HG03064 (cell line): ENCODE data around the gene NOS1AP.

ENCODE experiments used
- ATAC-seq: cut with Tn5 transposase; IDR thresholded peaks from one replicate; pipeline ENCODE4 v1.9.1; 2021; ENCODE audit warnings: low read depth; ENCODE audit not compliant: unreplicated experiment

Gene NOS1AP

DNA sequence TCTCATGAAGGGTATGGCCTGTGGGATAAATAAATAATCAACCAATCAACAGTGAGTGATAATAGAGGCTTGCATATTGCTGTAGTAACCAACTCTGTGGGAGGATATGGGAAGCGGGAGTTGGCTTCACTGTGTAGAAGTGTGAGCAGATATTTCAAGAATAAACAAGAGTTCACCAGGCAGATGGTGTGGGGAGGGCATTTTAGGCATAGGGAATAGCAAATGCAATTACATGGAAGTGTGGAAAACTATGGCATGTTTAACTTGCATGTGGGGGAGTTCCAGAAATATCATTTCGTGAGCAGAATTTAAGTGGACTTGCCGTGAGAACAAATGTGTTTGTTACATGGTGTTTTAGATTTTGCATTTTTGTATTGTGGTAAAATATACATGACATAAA, 211.9 kb downstream of the NOS1AP start:
- ATAC-seq = no peak

DNA sequence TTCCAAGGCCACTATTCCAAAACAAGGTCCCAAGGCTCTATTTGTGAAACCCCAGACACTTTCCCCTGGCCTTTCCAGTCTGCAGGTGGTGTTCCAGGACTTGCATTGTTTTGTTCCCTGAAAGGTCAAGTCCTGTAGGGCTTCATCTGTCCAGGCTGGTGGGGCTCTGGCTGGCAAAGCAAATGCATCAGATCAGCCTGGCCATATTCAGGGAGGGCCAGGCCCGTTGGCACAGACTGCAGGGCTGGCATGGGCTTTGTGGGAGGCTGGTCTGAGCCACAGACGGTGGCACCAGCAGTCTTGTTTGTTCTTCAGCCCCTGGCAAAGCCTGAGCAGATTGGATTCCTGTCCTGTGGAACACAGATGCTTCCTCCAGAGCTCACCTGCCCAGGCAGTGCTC, 214.2 kb downstream of the NOS1AP start:
- no peak for ATAC-seq

DNA sequence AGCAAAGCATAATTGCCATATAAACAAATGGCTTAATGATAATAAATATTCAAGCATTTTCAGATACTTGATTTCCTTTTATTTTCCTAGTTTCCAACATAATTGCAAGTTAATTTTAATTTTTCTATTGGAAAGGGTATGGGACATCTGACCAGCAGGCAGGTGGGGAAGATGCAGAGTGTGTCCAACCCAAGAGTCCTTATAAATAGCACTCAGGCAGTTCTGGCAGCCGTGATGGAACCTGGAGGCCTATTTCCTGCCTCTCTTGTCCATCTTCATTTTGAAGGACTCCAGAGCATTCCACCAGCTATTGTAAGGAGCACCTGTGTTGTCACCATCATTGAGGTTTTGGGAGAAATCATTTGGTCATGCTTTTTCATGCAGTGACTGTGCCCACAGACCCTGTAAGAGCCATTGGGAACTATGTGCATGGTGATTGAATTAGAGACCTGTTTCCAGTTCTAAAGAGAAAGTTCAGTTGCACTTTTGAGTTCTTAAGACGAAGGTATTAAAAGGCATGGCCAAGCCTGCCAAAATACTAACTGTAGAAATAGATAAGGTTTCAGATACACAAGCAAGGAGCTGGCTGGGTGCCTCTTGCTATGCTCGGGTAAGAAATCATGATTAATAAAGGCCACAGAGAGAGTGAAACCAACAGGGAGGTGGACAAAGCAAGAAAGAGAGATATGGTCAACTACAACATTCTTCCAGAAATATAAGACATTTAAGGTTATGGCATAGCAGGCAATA, 214.9 kb downstream of the NOS1AP start:
- no peak for ATAC-seq

DNA sequence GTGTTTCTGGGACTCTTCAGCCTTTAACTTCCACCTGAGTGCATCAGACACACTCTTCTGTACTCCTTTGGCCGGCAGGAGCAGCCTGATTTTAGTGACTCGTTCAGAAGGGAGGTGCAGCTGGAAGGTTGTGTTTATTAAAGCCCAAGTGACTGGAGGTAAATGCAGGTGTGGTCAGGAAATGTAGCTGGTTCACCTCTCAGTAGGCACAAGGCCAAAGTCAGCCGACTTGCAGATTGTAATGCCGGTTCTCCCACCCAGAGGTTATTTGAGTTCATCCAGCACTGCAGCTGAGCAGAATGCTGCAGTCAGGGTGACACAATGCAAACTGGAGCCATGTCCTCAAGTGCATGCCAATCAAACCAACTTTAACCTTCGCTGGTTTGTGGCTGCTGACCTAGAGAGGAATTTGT, 215.7 kb downstream of the NOS1AP start:
- no peak for ATAC-seq

DNA sequence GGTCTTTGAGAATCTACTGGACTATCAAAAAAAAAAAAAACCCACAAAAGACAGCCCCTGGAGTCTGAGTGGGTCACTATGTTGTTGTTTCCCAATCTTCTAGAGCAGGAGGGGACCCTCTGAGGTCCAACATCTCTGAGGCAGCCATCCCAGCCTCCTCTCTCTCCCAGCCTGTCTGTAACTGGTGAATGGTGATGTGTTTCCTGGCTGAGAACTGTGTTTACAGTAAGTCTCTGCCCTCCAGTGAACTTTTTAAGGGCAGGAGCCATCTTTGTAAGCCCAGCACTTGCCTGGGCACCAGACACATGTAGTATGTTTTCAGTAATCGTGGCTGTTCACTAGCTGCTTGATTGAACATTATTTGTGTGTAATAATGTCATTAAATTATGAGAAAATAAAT, 221.5 kb downstream of the NOS1AP start:
- no peak for ATAC-seq

DNA sequence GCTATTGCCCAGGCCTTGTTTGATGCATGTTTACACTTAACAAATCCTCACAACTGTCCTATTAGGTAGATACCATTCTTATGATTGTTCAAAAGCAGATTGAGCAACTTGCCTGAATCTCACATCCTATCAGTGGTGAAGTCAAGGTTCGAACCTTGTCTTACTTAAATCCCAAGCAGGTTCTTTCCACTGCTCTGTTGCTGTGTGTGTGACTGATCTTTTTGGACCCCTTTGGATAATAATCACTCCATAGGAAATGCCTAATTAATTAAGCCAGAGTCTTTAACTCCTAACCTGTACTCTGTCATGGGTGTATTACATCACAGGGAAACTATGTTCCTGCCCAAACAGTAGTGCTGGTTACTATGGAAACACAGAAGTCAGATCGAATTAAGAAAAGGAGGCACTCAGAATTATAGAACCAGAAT, 222.9 kb downstream of the NOS1AP start:
- no peak for ATAC-seq

DNA sequence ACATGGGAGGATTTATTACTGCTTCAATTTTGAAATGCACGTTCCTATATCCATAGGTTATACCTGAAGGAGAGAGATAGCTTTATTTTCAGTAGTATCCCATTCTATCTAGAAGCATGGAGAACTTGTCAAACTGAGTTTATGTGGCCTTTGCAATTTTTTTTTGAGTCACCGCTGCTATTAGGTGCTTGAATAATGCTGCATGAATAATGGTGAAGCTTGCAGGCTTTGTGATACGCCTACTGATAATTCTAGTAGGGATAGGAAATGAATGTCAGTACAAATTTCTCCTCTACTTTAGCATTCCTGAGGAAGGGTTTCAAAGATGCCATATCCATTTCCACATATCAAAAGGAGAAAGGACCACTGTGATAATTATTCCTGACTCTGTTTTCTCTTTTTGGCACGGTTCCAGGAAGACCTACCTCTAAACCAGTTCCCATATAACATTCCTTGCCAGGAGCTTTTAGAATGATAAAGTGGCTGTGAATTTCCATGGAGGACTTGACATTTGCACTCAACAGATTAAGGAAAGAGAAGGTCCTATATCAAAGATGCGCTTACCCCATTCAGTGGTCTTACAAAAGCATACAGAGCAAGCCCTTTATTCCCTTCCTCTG, 223.7 kb downstream of the NOS1AP start:
- no peak for ATAC-seq

DNA sequence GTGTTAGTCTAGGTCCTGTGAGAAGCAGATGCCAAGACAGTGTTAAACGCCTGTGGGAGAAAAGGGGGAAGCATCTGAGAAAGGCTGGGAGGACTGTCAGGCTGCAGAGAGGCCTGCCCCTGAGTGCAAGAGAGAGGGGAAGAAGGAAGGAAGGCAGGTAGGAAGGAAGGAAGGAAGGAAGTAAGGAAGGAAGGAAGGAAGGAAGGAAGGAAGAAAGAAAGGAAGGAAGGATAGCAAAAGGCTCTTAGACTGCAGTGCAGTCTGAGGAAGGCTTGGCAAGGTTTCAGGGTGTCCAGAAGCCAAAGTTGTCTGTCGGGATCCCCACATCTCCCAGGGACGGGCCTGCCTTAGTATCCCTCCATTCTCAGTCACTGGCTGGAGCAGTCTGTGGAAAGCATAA, 224.5 kb downstream of the NOS1AP start:
- ATAC-seq = no peak

DNA sequence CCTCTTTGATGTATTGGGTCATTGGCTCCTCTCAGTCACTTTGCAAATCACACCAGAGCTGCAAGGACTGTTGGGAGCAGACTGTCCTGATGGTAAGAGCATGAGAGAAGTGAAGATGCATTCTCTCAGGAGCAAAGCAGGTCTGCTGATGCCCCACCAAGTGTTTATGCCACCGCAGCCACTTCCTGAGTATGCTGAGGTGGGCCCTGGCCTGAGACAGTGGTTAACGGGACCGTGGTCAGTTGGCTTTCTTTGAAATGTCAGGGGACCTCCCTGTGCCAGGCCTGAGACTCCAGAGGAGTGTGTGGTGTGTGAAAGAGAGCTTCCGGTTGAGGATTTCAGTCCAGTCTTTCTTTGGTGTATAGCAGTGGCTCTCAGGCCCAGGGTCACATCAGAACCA, 227.7 kb downstream of the NOS1AP start:
- no peak for ATAC-seq

DNA sequence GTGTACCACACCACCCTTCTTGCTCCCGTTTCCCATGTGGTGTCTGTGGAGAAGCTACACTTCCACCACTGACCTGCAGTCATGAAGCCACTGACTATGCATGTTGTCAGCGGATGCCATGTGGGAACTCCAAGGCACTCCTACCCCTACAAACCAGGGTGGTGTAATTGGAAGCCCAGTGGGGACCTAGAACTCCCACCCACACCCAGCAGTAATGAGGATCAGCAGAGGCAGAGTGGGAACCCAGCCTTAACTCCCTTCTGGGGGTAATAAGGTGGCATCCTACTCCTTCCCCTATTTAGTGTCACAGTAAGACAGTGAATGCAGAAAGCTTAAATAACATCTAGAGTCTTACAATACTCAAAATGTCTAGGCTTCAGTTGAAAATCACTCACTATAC, 228.8 kb downstream of the NOS1AP start:
- ATAC-seq = no peak

DNA sequence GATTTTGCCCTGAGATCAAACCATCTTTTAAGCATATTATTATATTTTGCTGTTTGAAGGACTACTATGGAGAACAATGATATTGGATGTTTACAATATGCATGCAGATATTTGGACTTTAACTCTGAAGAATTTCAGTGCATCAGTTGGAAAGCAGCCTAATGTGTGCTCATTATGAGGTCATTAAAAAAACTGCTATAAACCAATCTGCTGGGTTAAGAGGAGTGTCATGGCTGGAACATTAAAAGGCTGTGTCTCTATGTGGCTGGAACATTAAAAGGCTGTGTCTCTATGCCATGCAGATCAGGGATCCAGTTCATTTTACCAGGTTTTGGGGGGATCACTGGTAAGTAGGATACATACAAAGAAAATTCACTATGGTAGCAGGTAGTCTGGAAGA, 229.5 kb downstream of the NOS1AP start:
- no peak for ATAC-seq

DNA sequence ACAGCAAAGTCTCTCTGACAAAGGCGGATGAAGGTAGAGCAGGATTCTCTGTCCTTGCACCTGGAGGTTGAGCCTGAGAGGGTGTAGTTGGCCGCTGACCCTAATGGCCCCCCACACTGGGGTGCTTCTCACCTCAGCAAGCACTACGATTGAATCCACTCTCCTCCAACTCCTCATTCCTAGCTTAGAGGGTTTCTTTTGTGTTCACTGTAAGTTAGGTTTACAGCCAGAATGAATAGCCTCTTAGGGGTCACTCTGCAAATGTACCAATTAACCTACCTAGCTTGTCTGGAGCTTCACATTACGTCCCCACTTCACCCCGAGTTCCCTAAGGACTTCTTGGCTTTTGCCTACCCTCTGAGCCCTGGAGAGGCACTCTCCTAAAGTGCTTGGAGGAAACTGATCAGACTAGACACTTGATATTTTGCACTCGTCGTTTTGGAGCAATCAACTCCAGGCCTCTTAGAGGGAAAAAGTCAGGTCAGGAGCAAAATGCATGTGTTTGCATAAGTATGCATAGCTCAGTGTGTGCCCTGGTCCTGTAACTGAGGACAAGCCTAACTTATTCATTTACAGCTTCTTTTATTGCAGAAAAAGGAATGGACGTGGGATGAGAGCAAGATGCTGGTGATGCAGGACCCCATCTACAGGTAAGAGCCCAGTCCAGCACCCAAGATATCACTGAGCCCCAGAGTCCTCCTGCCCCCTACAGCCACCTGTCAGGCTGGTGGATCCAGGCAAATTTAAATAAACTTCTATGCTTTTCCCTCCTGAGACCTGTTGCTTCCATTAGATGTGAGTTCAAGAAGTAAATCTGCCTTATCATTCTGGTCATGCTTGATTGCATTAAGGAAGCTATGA, 230.8 kb downstream of the NOS1AP start:
- ATAC-seq = no peak

DNA sequence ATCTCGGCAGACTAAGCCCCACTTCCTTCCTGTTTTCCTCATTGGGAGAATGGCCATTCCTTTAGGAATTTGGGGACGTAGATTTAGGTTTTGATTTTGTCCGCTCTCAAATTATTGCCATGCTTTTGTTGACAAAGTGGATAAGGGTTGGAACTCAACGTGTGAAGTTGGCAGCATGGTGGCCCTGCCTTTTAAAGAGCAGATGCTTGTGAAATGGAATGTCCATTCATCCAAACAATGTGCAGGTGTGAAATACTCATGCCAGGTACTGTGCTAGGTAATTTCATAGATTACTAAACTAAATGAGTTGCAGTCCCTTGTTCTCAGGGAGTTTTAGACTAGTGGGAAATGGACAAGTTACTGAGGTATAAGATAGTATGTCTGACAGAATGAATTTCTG, 232.2 kb downstream of the NOS1AP start:
- no peak for ATAC-seq

DNA sequence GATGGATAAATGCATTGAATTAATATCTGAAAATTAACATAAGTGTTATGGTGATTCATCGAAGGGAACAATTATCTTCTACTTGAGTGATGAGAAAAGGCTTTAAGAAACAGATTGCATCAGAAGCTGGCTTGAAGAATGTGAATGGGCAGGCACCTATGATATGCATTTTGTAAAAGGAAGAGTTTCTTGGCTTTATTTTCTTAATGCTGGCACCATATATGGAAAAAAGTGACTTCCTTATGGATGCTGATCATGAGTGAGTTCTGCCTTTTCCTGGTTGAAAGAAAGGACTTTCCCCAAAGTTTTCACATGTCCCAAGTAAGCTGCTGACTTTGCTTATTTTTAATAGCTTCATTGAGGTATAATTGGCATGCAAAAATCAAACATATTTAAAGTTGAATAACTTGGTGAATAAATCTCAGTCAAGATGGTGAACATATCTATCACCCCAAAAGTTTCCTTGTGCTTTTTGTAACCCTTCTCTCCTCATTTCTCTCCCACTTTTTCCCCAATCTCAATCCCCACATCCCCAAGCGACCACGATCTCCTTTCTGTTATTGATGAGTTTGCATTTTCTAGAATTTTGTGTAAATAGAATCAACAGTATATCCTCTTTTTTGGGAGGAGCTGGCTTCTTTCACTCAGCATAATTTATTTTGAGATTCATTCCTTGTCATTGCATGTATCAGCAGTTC, 233.0 kb downstream of the NOS1AP start:
- ATAC-seq = no peak

DNA sequence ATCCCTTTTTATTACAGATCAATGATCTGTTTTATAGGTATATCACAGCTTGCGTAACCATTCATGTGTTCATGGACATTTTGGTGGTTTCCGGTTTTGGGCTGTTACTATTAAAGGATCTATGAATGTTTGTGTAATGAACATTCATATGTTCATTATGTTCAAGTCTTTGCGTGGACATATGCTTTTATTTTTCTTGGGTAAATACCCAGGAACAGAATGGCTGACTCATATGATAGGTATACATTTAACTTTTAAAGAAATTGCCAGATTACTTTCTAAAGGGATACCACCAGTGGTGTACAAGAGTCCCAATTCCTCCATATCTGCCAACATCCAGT, 233.5 kb downstream of the NOS1AP start:
- no peak for ATAC-seq

DNA sequence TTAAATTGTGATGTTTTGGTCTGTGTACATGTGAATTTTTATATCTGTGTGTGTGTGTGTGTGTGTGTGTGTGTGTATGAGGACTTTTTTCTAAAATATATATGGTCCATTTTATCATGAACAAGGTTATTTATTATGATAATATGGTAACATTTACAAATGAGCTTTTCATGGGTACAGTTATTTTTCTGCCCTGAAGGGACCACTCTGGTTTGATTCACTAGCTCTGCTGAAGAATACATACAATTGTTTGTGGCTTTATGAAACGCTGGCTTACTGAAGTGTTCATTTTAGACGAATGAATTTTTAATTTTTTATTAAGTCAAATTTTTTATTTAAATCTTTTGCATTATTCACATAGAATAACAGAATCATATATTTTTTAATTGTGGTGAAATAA, 235.2 kb downstream of the NOS1AP start:
- ATAC-seq = no peak

DNA sequence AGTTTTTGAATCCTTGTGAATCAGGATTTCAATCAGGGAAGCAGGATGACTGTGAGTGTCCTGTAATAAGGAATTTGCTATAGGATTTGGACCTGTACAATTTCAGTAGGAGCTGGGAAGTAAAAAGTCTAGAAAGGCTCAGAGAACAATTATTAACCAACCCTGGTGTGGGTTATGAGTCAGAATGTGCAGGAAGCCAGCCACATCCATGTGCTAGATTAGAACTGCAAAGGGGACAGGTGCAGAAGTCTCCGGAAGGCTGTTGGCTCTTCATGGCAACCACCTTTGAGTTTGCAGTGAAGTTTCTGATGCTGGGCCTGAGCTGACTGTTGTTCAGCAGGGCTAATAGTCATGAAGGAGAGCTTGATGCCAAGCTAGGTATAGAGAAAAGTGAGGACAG, 236.5 kb downstream of the NOS1AP start:
- no peak for ATAC-seq

DNA sequence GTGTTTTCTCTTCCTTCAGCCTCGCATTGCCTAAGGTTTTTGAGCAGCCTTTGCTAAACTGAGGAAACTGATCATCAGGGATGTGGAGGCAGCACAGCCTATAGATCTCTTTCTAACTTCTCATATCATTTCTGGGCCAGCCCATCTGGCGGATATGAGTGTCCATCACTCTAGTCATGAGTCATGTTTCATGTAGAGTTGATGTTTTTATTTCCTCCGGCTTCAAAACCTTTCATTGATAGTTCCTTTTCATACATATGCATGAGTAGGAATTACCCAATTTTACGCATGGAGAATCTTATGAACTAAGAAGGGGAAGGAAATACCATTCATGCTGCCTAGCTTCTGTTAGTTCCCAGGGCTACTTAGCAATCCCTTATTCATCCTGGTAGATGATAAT, 240.8 kb downstream of the NOS1AP start:
- no peak for ATAC-seq

DNA sequence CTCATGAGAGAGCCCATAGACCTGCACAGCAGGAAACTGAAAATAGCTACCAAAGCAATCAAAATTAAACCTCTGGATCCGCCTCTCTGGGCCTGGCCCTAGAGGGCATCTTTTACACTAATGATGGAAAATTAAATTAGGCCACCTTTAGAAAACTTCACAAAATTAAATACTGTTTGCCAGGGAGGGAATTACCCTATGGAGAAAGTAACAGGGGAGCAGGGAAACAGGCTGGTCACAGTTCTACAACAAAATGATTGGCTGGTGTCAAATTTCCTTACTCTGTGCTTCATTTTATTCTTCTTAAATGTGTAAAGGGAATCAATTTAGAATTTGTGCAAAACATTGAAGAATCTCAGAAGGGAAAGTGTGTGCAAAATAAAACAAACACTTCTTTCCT, 244.7 kb downstream of the NOS1AP start:
- ATAC-seq = no peak

DNA sequence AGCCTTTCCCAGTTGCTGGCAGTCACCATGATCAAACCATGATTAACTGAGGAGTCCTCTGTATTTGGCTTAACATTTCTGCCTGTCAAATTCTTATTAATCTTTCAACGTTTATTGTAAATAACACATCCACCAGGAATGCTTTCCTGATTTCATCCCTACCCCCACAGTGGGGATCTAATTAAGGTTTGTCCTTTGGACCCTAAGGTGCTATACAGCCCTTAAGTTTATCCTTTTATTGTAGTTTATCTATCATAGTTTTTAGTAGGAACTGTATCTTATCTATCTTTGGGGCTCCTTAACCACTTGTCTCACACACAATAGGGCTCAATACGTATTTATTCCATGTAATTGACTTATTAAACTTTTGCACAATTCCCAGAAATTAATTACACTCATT, 246.2 kb downstream of the NOS1AP start:
- ATAC-seq = no peak

DNA sequence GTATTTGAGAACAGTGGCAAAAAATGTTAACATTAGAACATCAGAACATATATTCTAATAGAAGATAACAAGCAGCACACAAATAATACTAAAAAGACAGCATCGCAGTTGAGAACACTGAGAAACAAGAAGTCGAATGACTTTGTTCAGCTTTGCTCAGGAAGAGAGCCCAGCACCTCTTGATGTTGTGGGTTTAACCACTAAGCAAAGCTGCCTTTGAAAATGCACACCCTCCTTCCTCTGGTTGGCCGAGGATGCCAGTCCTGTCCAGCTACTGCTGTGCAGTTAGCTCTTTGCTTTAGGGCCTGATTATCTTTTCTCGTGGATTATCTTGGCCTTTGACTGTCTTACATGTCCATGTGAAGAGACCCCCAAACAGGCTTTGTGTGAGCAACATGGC, 246.7 kb downstream of the NOS1AP start:
- ATAC-seq = no peak
